HTERT RPE-1 (cell line): Measurements from ENCODE around the gene LSM3.

Experiments
- in situ Hi-C: fragments of 300-500 bp; cut with MboI; formaldehyde crosslinking; loops from 4 replicates; pipeline ENCODE4 v1.14.3; 2020; ENCODE audit warnings: low sequenced_read_pairs

Gene LSM3

DNA sequence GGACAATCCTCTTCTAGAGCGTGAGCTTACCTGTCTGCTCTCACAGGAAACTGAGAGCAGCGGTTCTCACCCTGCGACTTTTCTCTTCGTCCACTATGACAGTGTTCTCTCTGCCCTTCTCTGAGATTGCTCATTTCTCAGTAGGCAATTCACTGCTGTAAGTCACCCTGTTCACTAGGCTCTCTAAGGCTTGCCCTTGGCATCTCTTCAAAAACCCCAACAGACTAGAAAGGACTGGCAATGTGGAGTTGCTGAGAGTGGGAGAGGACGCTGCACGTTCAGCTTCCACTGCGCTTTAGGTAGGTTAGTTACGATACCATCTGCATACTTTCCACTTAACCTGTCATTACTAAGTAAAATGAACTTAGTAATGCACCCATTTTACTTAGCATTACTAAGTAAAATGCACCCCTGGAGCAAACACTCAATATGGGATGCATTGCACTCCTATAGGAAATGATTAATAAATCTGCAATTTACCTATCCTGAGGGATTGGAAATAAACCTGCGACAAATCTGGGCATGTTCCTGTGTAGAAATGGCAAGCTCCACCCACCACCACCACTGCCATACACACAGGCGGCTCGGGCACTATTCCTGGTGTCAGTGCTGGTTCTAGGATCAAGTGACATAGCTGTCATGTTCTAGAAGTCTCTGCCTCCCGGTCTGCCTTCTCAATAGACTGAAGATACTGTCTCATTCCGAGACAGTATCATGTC lies 21.6 kb upstream of the LSM3 start:
- in situ Hi-C loops: no loop called here

DNA sequence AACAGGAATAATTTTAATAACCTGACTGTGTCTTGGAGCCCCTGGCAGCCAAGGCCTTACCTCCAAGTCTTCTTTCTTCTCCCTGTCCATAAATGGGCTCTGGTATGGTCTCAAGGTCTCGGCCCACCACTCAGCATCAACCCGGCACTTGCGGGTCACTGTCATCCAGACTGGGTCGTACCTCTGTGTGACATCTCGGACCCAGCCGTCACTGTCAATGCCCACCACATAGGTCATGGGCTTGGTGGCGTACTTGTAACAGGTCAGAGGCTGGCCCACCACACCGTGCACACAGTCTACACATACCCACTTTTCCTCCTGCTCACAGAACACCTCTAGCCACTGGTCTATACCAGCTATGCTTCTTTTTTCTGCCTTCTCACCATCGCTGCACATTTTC lies 20.7 kb upstream of the LSM3 start:
- in situ Hi-C loops: no loop called here

DNA sequence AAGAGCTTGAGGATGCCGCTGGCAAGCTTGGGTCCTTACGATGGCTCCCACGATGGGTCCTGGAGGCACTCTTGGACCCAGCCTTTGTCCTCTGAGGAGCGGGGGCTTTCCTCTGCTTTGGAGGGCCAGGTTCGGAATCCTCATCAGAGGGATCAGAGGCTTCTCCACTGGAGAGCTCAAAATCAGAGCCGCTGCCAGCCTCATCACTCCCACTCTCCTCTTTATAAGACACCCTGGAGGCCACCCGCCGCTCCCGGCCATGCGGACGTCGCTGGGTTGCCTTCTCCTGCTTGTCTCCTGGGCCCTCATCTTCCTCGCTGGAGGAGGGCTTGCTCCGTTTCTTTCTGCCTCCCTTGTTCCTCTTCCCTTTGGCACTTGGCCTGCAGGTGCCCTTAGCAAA lies 20.2 kb upstream of the LSM3 start:
- in situ Hi-C loops: no loop called here

- in situ Hi-C loops: no loop called here
These were observed 19.2 kb upstream of the LSM3 start for GRCh38 chr3:14159426-14159825.

DNA sequence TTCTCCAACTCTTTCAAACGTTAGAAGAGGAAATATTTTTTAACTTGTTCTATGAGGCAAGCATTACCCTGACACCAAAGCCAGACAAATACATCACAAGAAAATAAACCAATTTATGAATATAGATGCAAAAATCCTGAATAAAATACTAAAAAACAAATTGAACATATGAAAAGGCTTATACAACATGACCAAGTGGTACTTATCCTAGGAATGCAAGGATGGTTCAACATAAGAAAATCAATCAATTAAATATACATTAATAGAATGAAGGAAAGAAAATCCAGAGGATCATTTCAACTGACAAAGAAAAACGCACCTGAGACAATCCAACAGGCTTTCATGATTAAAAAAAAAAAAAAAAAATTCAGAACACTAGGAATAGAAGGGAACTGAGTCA lies 17.3 kb upstream of the LSM3 start:
- in situ Hi-C loops: no loop called here

DNA sequence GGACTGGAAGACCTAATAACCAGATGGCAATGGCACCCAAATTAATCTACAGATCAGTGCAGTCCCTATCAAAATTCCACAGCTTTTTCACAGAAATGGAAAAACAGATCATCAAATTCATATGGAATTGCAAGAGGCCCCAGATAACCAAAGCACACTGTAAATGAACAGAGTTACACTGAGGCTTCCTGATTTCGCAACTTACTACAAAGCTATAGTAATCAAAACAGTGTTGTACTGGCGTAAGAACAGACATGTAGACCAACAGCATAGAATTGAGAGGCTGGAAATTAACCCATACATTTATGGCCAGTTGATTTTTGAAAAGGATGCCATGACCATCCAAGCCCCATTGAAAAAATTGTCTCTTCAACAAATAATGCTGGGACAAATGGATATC lies 16.4 kb upstream of the LSM3 start:
- in situ Hi-C loops: no loop called here

DNA sequence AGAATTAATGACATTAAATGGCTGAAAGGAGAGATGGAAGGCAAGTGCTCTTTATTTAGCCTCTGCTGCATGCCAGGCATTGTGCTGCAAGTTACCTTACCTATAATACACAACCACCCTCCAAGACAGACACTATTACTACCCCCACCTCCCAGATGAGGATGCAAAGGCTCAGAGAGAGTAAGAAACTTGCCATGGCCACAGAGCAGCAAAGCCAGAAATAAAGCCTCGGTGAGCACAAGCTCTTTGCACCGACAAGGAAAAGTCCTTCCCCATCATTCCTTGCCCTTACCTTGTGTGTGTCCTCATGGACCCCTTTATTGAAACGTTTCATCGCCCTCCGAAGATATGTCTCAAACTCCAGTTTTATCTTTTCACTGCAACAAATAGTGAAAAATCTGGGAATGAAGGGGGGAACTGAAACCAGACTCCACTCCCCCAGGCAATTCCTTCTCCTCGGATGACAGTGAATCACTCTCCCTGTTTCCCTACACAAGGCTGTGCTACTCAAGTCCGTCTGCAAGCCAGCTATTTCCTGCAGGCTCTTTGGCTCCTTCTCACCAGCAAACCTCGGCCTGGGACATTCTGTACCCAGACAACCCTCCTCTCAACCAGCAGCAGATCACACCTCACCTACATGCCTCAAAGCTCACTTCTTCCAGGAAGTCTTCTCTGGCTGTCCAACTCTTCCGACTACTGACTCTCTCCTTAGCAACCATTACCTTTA lies 11.6 kb upstream of the LSM3 start:
- in situ Hi-C loops: no loop called here

- in situ Hi-C loops: no loop called here
These were observed 9.2 kb upstream of the LSM3 start for GRCh38 chr3:14169435-14169834.

DNA sequence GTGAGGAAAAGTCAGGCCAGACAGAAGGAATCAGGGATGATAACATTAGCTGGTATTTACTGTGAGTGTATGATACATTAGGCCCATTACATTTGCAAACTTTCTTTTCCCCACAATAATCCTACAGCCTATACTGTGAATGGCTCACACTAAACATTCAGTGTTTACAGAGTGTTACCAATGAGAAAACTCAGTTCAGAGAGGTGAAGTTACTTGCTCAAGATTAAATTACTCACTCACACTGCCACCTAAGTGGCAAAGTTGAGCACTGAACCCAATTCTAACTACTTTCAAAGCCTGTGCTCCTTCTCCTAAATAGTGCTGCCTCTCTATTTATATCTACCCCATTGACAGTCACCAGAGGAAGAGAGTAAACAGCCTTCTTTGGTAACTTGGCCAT lies 8.7 kb upstream of the LSM3 start:
- in situ Hi-C loops: no loop called here

- in situ Hi-C loops: no loop called here
These were observed 8.0 kb upstream of the LSM3 start for GRCh38 chr3:14170531-14171159.

DNA sequence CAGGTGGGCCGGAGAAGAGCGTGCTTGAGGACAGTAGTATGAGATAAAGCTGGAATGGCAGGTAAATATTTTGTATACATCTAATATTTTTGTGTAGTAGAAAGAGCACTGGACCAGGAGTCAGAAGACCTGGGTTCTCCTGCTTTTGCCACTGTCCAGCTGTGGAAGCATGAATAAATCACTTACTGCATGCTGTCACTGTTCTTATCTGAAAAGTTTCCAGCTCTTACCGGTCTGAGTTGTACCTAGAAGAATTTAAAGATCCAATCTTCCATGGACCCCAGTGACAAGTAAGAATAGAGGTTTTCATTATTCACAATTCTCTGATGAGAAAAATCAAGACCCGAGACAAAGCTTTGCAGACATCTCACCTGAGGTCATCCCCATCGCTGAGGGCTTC lies 6.1 kb upstream of the LSM3 start:
- in situ Hi-C loops: no loop called here

DNA sequence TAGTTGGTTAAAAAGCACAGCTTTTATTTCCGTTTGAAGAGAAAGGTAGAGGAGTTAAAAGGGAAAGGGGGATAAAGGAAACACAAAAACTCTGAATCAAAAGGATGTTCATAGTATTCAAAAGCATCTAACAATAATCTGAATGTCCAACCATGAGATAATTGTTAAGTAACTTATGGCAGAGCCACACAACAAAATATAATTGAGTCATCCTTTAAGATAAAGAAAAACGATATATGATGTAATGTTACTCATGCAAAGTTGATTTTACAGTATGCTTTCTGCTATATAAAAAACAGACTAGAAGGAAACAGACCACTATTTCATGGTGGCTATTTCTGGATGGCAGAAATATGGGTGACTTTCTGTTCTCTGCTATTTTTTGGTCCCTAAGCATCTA lies 4.1 kb upstream of the LSM3 start:
- in situ Hi-C loops: no loop called here

DNA sequence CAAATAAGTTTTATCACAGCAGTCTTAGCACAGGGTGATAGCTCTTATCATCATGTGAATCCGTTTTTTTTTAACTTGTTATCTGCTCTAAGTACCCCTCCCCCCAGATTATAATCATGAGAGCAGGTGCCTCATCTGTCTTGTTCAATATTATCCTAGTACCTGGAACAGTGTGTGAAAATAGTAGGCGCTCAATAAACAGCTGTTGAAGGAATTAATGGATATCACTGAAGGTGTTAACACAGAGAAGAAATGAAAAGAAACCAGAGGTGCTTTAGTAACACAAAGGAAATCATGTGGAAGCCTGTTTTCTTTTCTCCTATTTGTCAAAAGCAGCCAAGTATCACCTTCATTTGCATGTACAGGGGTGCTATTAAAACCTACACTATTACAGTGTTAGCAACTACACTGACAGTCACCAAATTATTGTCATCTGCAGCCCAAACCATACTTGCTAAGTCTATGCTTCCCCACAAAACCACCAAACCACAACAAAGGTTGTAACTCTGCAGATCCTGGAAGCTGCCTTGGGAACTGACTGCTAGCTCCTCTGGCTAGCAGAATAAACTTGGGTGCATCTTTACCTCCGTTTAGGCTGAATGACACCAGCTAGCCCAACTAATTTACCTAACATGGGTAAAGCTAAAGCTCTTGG lies 3.1 kb upstream of the LSM3 start:
- in situ Hi-C loops: no loop called here

GRCh38 chr3:14177580-14178246 lies 904 bp upstream of the LSM3 start:
- in situ Hi-C loops: no loop called here

GRCh38 chr3:14179114-14179465 lies 473 bp downstream of the LSM3 start:
- in situ Hi-C loops: no loop called here

- in situ Hi-C loops: no loop called here
These were observed 1.2 kb downstream of the LSM3 start for GRCh38 chr3:14179795-14180194.

DNA sequence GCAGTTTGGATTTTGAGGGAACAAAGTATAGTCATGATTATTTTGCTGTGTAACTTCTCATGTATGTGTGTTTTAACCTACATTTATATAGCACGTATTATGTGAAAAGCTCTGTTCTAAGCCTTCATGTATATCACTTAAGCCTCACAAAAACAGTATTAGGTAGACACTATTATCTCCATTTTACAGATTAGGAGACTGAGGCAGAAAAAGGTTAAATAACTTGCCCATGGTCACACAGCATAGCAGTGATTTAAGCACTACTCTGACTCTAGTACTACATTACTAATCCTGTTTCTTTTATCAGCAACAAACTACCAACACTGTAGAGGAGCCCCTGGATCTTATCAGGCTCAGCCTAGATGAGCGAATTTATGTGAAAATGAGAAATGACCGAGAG lies 2.6 kb downstream of the LSM3 start:
- in situ Hi-C loops: no loop called here

- in situ Hi-C loops: no loop called here
These were observed 4.5 kb downstream of the LSM3 start for GRCh38 chr3:14183015-14183577.

DNA sequence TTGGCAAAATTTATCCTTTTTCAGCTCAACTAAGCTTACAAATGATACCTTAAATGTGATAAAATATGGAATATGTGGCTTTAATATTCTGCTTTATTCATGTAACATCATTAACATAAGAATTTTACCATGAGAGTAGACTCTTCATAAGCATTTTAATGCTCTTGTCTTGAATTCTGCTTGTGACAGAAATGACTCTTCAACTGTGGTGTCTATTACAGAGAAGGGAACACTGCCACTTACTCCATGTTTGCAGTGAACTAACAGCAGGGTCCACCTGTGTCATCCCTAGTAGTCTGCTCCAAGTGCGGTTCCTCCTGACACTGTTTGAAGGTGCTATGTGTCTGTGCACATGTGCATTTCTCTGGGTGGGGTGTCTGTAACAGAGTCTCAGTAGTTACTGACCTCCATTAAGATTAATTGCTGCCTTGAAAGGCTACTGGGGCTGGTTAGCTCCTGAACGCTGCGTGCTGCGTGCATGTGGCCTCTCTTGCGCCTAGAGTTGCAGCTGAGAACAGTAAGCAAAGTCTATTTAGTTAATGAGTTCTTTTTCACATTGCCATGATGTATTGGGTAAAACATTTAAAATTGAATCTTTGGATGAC lies 8.3 kb downstream of the LSM3 start:
- in situ Hi-C loops: no loop called here

DNA sequence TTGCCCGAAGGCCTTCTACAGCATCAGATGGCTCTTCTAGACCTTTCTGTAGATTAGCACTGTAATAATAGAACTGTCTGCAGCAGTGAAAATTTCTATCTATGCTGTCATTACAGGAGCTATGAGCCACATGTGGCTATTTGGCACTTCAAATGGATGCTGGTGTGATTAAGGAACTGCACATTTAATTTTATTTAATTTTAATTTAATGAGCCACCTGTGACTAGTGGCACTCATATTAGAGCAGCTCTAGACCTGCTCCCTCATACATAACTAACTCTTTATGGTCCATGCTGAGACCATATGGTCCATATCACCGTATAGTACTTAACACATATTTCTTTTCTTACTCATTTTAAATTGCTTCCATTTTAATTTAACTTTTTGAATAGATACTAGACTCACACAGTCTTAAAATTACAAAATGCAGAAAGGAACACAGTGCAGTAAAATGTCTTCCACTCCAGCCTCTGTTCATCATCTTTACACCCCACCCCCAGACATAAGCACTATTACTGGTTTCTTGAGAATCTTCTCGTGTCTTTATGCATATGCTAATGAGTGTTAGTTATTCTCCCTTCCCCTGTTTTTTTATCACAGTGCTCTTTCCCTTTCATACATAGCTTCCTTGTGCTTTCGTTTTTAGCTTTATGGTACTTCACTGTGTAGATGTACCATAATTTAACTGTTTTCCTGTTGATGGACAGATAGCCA lies 9.6 kb downstream of the LSM3 start:
- in situ Hi-C loops: no loop called here
